ENCODE results near the gene ZNF440.

GRCh38 chr19:11769995-11770394 lies 44.1 kb upstream of the ZNF440 start:
- TF ChIP-seq HSF1 (IDR thresholded peaks at IDR 0.05; ENCODE audit: low read depth, low read length) (no peak), RCOR1 (conservative IDR thresholded peaks at IDR 0.05; ENCODE audit: low read depth, low read length) (no peak), HCFC1 (IDR thresholded peaks at IDR 0.05; ENCODE audit: low read length) (no peak), CTCF (IDR thresholded peaks at IDR 0.05 in 2 of 3, conservative IDR thresholded peaks at IDR 0.05 in 1 of 3; ENCODE audit: control insufficient read depth in 2 of 3, extremely low read depth in 1 of 3, insufficient read depth in 1 of 3, low read depth in 3 of 3, low read length in 3 of 3) (no peak), POLR2A (IDR thresholded peaks at IDR 0.05; ENCODE audit: low read depth, low read length) (no peak), SREBF2 (IDR thresholded peaks at IDR 0.05; ENCODE audit: low read length) (no peak), GABPA (IDR thresholded peaks at IDR 0.05; ENCODE audit: low read depth) (no peak), ATF3 (IDR thresholded peaks at IDR 0.05; ENCODE audit: borderline replicate concordance, extremely low read depth, low read depth, low read length) (no peak), EZH2 (IDR thresholded peaks at IDR 0.05; ENCODE audit: borderline replicate concordance, control insufficient read depth, low read depth, low read length) (no peak), RFX5 (IDR thresholded peaks at IDR 0.05; ENCODE audit: low read depth, low read length) (no peak)
